ENCODE measurements around the gene LPCAT1. TPM values are rescaled to one million over a fixed set of nuclear protein-coding genes. Genes with fewer than 3 reads are reported as not detected.
A peak's percentile ranks its signal among the peaks of the same experiment; 100 is the strongest.

LPCAT1 gene
- total RNA-seq, 1 donor from 2014 or later, result 475 TPM

GRCh38 chr5:1480217-1480616, 43.5 kb downstream of the LPCAT1 start:
- Histone ChIP-seq H3K4me3 (no peak overlapping the region), H3K36me3 (peaks cover 79% of the 10 kb centered on the region), H3K27me3 (ENCODE audit: low read depth) (no peaks in the 10 kb centered on the region), H3K9me3 (no peaks in the 10 kb centered on the region), H3K4me1 (peaks cover 9% of the 10 kb centered on the region), H3K27ac (peak overlapping the region; percentile 31)
- no peak for TF ChIP-seq CTCF (IDR thresholded peaks at IDR 0.05)
- intact Hi-C loops (cut with DNase I), result no loop called here
- DNase-seq (peak; percentile 81), ATAC-seq (peak; percentile 62 to 70)

- Histone ChIP-seq H3K4me1 (peaks cover 9% of the 10 kb centered on the region), H3K27ac (peak overlapping the region; percentile 31), H3K27me3 (ENCODE audit: low read depth) (no peaks in the 10 kb centered on the region), H3K9me3 (no peaks in the 10 kb centered on the region), H3K4me3 (no peak overlapping the region), H3K36me3 (peaks cover 79% of the 10 kb centered on the region)
- DNase-seq (peak; percentile 65), ATAC-seq (peak; percentile 54 to 65)
- intact Hi-C loops (cut with DNase I), result no loop called here
- peak; percentile 63 for TF ChIP-seq CTCF (IDR thresholded peaks at IDR 0.05)
These were observed 44.1 kb downstream of the LPCAT1 start for GRCh38 chr5:1479581-1480188.

- no peaks in the 10 kb centered on the region for H3K9me3 ChIP-seq
- intact Hi-C loops (cut with DNase I), result no loop called here
- H3K36me3 ChIP-seq, result peaks cover 81% of the 10 kb centered on the region
- no peak for TF ChIP-seq CTCF (IDR thresholded peaks at IDR 0.05)
- ATAC-seq (no peak), DNase-seq (no peak)
- H3K27ac ChIP-seq, result peak overlapping the region; percentile 31
- H3K4me3 ChIP-seq, result no peak overlapping the region
- peaks cover 9% of the 10 kb centered on the region for H3K4me1 ChIP-seq
- no peaks in the 10 kb centered on the region for H3K27me3 ChIP-seq (ENCODE audit: low read depth)
These were observed 44.7 kb downstream of the LPCAT1 start for GRCh38 chr5:1479066-1479465.

- ATAC-seq (no peak), DNase-seq (no peak)
- Histone ChIP-seq H3K36me3 (peaks cover 82% of the 10 kb centered on the region), H3K4me3 (no peak overlapping the region), H3K27ac (peak overlapping the region; percentile 31), H3K4me1 (peaks cover 9% of the 10 kb centered on the region), H3K9me3 (no peaks in the 10 kb centered on the region), H3K27me3 (ENCODE audit: low read depth) (no peaks in the 10 kb centered on the region)
- intact Hi-C loops (cut with DNase I), result no loop called here
- no peak for TF ChIP-seq CTCF (IDR thresholded peaks at IDR 0.05)
These were observed 45.3 kb downstream of the LPCAT1 start for GRCh38 chr5:1478271-1479035.

GRCh38 chr5:1477341-1477740, 46.4 kb downstream of the LPCAT1 start:
- DNase-seq (peak; percentile 85), ATAC-seq (peak; percentile 51 to 73)
- H3K27me3 ChIP-seq (ENCODE audit: low read depth), result no peaks in the 10 kb centered on the region
- no peak overlapping the region for H3K27ac ChIP-seq
- peaks cover 9% of the 10 kb centered on the region for H3K4me1 ChIP-seq
- peaks cover 85% of the 10 kb centered on the region for H3K36me3 ChIP-seq
- intact Hi-C loops (cut with DNase I), result no loop called here
- no peak overlapping the region for H3K4me3 ChIP-seq
- no peak for TF ChIP-seq CTCF (IDR thresholded peaks at IDR 0.05)
- H3K9me3 ChIP-seq, result no peaks in the 10 kb centered on the region

Measured in lower lobe of right lung (tissue), 2 donors.